Neural progenitor cell (in vitro differentiated cells): ENCODE results near the gene TGFB1I1. TPM values are rescaled to one million over a fixed set of nuclear protein-coding genes. Genes with fewer than 3 reads are reported as not detected.
A peak's percentile ranks its signal among the peaks of the same experiment; 100 is the strongest.
"Not testable (repeated sequence)": the region's sequence is repeated elsewhere in the genome, so short reads cannot be mapped to it uniquely, and the experiment has no call there.

ENCODE experiments used
- DNase-seq: peaks from one replicate; pipeline ENCODE4 v3.0.0-alpha.2; 2016; ENCODE audit warnings: low spot score
- H2AFZ ChIP-seq: fragments of 200-600 bp; sonication (generic); replicated peaks from 2 replicates; pipeline ENCODE4 v1.6.1; 2016; ENCODE audit warnings: antibody characterized with exemption
- H3F3A ChIP-seq: fragments of 200-600 bp; sonication (generic); 2 replicates; pipeline ENCODE4 v1.6.1; 2016; ENCODE audit warnings: antibody characterized with exemption, low read depth
- H3K27ac ChIP-seq: fragments of 200-600 bp; sonication (generic); 2 replicates; pipeline ENCODE4 v1.5.1; 2016; ENCODE audit warnings: mild to moderate bottlenecking
- H3K27me3 ChIP-seq: fragments of 200-600 bp; sonication (generic); 2 replicates; pipeline ENCODE4 v1.6.1; 2016; ENCODE audit warnings: mild to moderate bottlenecking, moderate library complexity
- H3K36me3 ChIP-seq: fragments of 200-600 bp; sonication (generic); 2 replicates; pipeline ENCODE4 v1.5.1; 2016
- H3K4me1 ChIP-seq: fragments of 200-600 bp; sonication (generic); 2 replicates; pipeline ENCODE4 v1.6.1; 2016; ENCODE audit warnings: mixed run types
- H3K4me2 ChIP-seq: fragments of 200-600 bp; sonication (generic); 2 replicates; pipeline ENCODE4 v1.6.1; 2016
- H3K4me3 ChIP-seq: fragments of 200-600 bp; sonication (generic); 2 replicates; pipeline ENCODE4 v1.5.1; 2016
- H3K79me2 ChIP-seq: fragments of 200-600 bp; sonication (generic); 2 replicates; pipeline ENCODE4 v1.6.1; 2016; ENCODE audit warnings: low read depth
- H3K9ac ChIP-seq: fragments of 200-600 bp; sonication (generic); 2 replicates; pipeline ENCODE4 v1.6.1; 2016
- H3K9me3 ChIP-seq: fragments of 200-600 bp; sonication (generic); 2 replicates; pipeline ENCODE4 v1.5.1; 2016; ENCODE audit warnings: low read depth
- H4K20me1 ChIP-seq: fragments of 200-600 bp; sonication (generic); 2 replicates; pipeline ENCODE4 v1.6.1; 2016; ENCODE audit warnings: low read depth
- H3K27ac Mint-ChIP-seq: 3 replicates; pipeline ENCODE4 v1.8.0; 2021; ENCODE audit warnings: mixed read lengths
- H3K27me3 Mint-ChIP-seq: 2 replicates; pipeline ENCODE4 v1.8.0; 2022; ENCODE audit warnings: low read depth, mild to moderate bottlenecking, inconsistent platforms, moderate library complexity, mixed read lengths; ENCODE audit not compliant: insufficient read depth
- H3K36me3 Mint-ChIP-seq: 3 replicates; pipeline ENCODE4 v1.8.0; 2021; ENCODE audit warnings: mixed read lengths
- H3K4me1 Mint-ChIP-seq: 3 replicates; pipeline ENCODE4 v1.8.0; 2021; ENCODE audit warnings: mixed read lengths
- H3K4me3 Mint-ChIP-seq: 3 replicates; pipeline ENCODE4 v1.8.0; 2021; ENCODE audit warnings: mild to moderate bottlenecking, moderate library complexity, mixed read lengths
- H3K9me3 Mint-ChIP-seq: 3 replicates; pipeline ENCODE4 v1.8.0; 2020; ENCODE audit warnings: mixed read lengths
- EZH2 ChIP-seq: fragments of 200-600 bp; sonication (generic); IDR thresholded peaks from 2 replicates; pipeline ENCODE4 v1.6.1; 2017; ENCODE audit warnings: antibody characterized with exemption, mild to moderate bottlenecking, moderate library complexity
- EZH2phosphoT487 ChIP-seq: fragments of 200-600 bp; sonication (generic); IDR thresholded peaks from 2 replicates; pipeline ENCODE4 v1.6.1; 2017; ENCODE audit warnings: antibody characterized with exemption
- total RNA-seq: library from RNA; depleted of rRNA; stranded (reverse); fragments of >200 nt; gene quantifications from 2 replicates; pipeline ENCODE4 v1.2.3, GENCODE V29; 2015; ENCODE audit warnings: low replicate concordance
- TF ChIP-seq, protein P1 (sequence below): fragments of 200-600 bp; sonication (generic); IDR thresholded peaks from 2 replicates; pipeline ENCODE4 v1.5.1; 2017; ENCODE audit warnings: antibody characterized with exemption, mild to moderate bottlenecking

The TGFB1I1 gene
- total RNA-seq, 1 donor from 2014 or later, result not detected

DNA sequence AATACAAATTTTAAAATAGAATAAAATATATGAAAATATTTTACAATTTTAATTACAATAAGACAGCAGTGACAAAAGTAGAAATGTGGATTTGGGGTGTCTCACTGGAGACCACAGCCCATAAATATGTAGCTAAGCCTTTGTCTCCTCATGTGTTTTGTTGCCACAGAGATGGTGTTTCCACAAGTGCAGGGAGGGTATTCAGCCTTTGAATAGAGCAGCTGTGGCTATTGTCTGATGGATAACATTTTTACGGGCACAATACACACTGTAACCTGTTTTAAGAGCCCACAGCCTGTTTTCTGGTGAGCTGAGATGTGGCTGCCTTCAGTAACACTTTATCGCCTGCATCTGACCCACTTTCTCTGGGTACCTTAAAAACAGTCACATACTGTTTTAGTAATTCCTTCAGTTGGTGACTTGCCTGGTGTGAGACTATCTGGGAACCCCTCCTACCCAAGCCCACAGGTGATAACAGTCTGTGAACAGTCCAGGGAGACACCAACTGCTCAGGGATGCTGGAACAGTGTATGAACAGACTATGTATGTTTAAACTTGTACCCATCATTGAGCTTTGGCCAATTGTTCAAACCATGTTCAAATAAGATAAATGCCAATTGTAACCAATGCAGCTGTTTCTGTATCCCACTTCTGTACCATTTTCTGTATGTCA is 47.9 kb downstream of the TGFB1I1 start:
- Histone ChIP-seq H3K9me3 (no peaks in the 10 kb centered on the region), H3F3A (no peaks in the 10 kb centered on the region), H3K36me3 (no peaks in the 10 kb centered on the region), H3K4me2 (no peak overlapping the region), H3K27ac (no peak overlapping the region), H3K4me3 (no peak overlapping the region), H4K20me1 (no peaks in the 10 kb centered on the region), H3K27me3 (no peaks in the 10 kb centered on the region), H3K79me2 (no peaks in the 10 kb centered on the region), H3K4me1 (no peaks in the 10 kb centered on the region), H2AFZ (no peak overlapping the region), H3K9ac (no peak overlapping the region)
- Mint-ChIP-seq H3K9me3 (no peaks in the 10 kb centered on the region), H3K4me3 (no peak overlapping the region), H3K27me3 (peaks cover 5% of the 10 kb centered on the region), H3K36me3 (no peaks in the 10 kb centered on the region), H3K4me1 (no peaks in the 10 kb centered on the region), H3K27ac (no peak overlapping the region)
- DNase-seq, result peak; percentile 7
- TF ChIP-seq EZH2 (no peak), EZH2phosphoT487 (no peak)
- TF ChIP-seq, protein P1, sequence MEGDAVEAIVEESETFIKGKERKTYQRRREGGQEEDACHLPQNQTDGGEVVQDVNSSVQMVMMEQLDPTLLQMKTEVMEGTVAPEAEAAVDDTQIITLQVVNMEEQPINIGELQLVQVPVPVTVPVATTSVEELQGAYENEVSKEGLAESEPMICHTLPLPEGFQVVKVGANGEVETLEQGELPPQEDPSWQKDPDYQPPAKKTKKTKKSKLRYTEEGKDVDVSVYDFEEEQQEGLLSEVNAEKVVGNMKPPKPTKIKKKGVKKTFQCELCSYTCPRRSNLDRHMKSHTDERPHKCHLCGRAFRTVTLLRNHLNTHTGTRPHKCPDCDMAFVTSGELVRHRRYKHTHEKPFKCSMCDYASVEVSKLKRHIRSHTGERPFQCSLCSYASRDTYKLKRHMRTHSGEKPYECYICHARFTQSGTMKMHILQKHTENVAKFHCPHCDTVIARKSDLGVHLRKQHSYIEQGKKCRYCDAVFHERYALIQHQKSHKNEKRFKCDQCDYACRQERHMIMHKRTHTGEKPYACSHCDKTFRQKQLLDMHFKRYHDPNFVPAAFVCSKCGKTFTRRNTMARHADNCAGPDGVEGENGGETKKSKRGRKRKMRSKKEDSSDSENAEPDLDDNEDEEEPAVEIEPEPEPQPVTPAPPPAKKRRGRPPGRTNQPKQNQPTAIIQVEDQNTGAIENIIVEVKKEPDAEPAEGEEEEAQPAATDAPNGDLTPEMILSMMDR, result no peak

DNA sequence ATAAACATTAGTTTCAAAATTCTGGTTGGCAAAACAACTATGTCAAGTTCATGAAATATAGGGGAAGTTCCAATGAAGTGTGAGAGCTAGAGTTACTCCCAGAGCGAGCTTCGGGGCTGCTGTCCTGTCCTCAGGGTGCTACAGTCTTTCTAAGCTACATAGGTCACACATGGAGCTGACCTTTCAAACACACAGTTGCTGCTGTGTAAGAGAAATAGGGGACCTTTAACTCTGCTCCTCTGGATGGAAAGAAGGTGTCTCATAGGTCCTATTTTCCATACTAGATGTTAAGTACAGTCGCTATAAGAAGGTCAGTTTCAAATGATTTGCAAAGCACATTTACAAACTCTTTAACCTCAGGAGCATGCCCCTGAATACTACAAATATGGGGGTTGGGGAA is 49.4 kb downstream of the TGFB1I1 start:
- H3K4me1 Mint-ChIP-seq, result no peaks in the 10 kb centered on the region
- no peaks in the 10 kb centered on the region for H3K9me3 ChIP-seq
- H3K4me1 ChIP-seq, result no peaks in the 10 kb centered on the region
- H3K27ac ChIP-seq, result no peak overlapping the region
- no peaks in the 10 kb centered on the region for H3K36me3 Mint-ChIP-seq
- no peaks in the 10 kb centered on the region for H3K9me3 Mint-ChIP-seq
- peaks cover 14% of the 10 kb centered on the region for H3K27me3 Mint-ChIP-seq
- H3K36me3 ChIP-seq, result no peaks in the 10 kb centered on the region
- TF ChIP-seq, protein P1, result no peak
- TF ChIP-seq EZH2phosphoT487 (no peak), EZH2 (no peak)
- H4K20me1 ChIP-seq, result no peaks in the 10 kb centered on the region
- H3K9ac ChIP-seq, result no peak overlapping the region
- H3K4me2 ChIP-seq, result no peak overlapping the region
- H3K4me3 Mint-ChIP-seq, result no peak overlapping the region
- DNase-seq, result no peak
- no peaks in the 10 kb centered on the region for H3K27me3 ChIP-seq
- H3K4me3 ChIP-seq, result no peak overlapping the region
- no peak overlapping the region for H2AFZ ChIP-seq
- H3F3A ChIP-seq, result no peaks in the 10 kb centered on the region
- no peaks in the 10 kb centered on the region for H3K79me2 ChIP-seq
- no peak overlapping the region for H3K27ac Mint-ChIP-seq

GRCh38 chr16:31522071-31522470 is 50.1 kb downstream of the TGFB1I1 start:
- Mint-ChIP-seq H3K27ac (no peak overlapping the region), H3K36me3 (no peaks in the 10 kb centered on the region), H3K4me1 (no peaks in the 10 kb centered on the region), H3K27me3 (peaks cover 12% of the 10 kb centered on the region), H3K9me3 (no peaks in the 10 kb centered on the region), H3K4me3 (no peak overlapping the region)
- Histone ChIP-seq H3K9ac (no peak overlapping the region), H3K9me3 (no peaks in the 10 kb centered on the region), H3F3A (no peaks in the 10 kb centered on the region), H3K4me3 (no peak overlapping the region), H4K20me1 (no peaks in the 10 kb centered on the region), H3K4me1 (no peaks in the 10 kb centered on the region), H3K27me3 (peaks cover 5% of the 10 kb centered on the region), H2AFZ (no peak overlapping the region), H3K27ac (no peak overlapping the region), H3K79me2 (no peaks in the 10 kb centered on the region), H3K4me2 (no peak overlapping the region), H3K36me3 (no peaks in the 10 kb centered on the region)
- TF ChIP-seq, protein P1, result no peak
- TF ChIP-seq EZH2phosphoT487, result no peak
- TF ChIP-seq EZH2, result no peak
- no peak for DNase-seq

- H3K36me3 ChIP-seq, H3K9ac ChIP-seq, H3K27ac Mint-ChIP-seq, H3K9me3 Mint-ChIP-seq, H3K9me3 ChIP-seq, H3K4me1 ChIP-seq, H2AFZ ChIP-seq, H3K36me3 Mint-ChIP-seq, DNase-seq, H3K4me2 ChIP-seq, H3K4me3 ChIP-seq, H3F3A ChIP-seq, H4K20me1 ChIP-seq, H3K4me1 Mint-ChIP-seq, H3K4me3 Mint-ChIP-seq, H3K27ac ChIP-seq, H3K79me2 ChIP-seq: not testable (repeated sequence)
- H3K27me3 Mint-ChIP-seq, result peaks cover 26% of the 10 kb centered on the region
- H3K27me3 ChIP-seq, result peaks cover 22% of the 10 kb centered on the region
Observed at GRCh38 chr16:31523768-31524167, 51.8 kb downstream of the TGFB1I1 start.
